ENCODE data around the gene EFCAB8. TPM values are rescaled to one million over a fixed set of nuclear protein-coding genes. Genes with fewer than 3 reads are reported as not detected.

The EFCAB8 gene
- total RNA-seq, 1 experiment from 2014 or later, result not detected

DNA sequence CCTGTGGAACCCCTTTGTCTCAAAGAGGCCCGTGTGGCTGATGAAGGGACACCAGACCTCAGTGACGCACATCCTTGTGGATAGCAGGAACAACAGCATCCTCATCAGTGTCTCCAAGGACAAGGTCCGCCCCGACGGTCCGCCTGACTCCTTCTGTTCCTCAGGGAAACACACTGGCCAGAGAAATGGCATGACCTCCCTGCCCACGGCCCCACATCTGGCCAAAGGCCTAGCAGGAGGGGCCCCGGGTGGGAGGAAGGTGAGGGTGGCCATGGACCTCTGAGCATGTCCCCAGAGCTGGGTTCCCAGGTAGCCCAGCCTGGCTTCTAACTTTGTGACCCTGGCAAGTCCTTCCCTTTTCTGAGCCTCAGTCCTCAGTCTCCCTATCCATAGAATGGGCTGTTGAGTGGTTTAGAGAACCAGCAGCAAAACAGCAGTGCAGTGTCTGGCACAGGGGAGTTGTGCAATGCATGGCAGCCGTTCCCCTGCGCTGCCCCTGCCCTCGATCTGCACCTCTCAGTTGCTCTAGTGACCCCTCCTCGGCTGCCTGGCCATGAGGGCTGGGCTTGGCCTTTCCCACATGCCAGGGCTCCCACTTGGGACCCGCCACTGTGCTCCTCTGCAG lies 48.3 kb downstream of the EFCAB8 start:
- H3K27me3 Mint-ChIP-seq (ENCODE audit: insufficient read depth, unreplicated experiment), result no peaks in the 10 kb centered on the region
- no peaks in the 10 kb centered on the region for H3K9me3 Mint-ChIP-seq (ENCODE audit: unreplicated experiment)
- CTCF ChIA-PET, result interaction anchor here (0.9 to 1.4 kb wide), 4 partner anchors 13 to 395 kb away, joined by 3 to 6 read pairs (median 3); no protein-coding TSS in a partner anchor
- intact Hi-C loops (cut with micrococcal nuclease), result no loop called here
- TF ChIP-seq, protein P1, sequence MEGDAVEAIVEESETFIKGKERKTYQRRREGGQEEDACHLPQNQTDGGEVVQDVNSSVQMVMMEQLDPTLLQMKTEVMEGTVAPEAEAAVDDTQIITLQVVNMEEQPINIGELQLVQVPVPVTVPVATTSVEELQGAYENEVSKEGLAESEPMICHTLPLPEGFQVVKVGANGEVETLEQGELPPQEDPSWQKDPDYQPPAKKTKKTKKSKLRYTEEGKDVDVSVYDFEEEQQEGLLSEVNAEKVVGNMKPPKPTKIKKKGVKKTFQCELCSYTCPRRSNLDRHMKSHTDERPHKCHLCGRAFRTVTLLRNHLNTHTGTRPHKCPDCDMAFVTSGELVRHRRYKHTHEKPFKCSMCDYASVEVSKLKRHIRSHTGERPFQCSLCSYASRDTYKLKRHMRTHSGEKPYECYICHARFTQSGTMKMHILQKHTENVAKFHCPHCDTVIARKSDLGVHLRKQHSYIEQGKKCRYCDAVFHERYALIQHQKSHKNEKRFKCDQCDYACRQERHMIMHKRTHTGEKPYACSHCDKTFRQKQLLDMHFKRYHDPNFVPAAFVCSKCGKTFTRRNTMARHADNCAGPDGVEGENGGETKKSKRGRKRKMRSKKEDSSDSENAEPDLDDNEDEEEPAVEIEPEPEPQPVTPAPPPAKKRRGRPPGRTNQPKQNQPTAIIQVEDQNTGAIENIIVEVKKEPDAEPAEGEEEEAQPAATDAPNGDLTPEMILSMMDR (IDR thresholded peaks at IDR 0.05; ENCODE audit: unreplicated experiment), result no peak
- H3K4me1 Mint-ChIP-seq (ENCODE audit: insufficient read depth, unreplicated experiment), result peaks cover 5% of the 10 kb centered on the region
- peaks cover 6% of the 10 kb centered on the region for H3K36me3 Mint-ChIP-seq (ENCODE audit: insufficient read depth, unreplicated experiment)
- no TSS peak for BruUV-seq (replicated peaks)
- no peak for DNase-seq (ENCODE audit: unreplicated experiment)
- POLR2A ChIA-PET, result no interaction called here
- H3K27ac Mint-ChIP-seq (ENCODE audit: low read depth, unreplicated experiment), result no peak overlapping the region
- H3K4me3 Mint-ChIP-seq (ENCODE audit: unreplicated experiment), result no peak overlapping the region

DNA sequence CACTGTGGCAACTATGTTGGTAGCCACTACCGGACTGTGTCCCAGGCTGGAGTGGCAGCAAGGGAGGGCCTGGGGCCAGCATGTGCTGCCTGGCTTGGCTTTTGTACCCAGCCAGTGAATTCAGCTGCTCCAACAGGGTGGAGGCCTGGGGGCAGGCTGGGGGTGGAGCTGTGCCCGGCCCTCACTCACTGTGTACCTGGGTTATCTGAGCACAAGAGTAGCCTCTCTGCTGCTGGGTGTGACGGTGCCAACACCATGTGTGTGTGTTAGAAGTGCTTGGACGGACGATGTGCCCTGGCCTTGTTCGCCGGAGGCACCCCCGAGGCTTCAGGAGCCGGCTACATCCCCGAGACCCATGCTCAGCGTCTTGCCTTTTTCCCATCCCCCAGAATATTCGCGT lies 49.2 kb downstream of the EFCAB8 start:
- intact Hi-C loops (cut with micrococcal nuclease), result no loop called here
- Mint-ChIP-seq H3K27me3 (ENCODE audit: insufficient read depth, unreplicated experiment) (no peaks in the 10 kb centered on the region), H3K4me3 (ENCODE audit: unreplicated experiment) (no peak overlapping the region), H3K4me1 (ENCODE audit: insufficient read depth, unreplicated experiment) (peaks cover 1% of the 10 kb centered on the region), H3K36me3 (ENCODE audit: insufficient read depth, unreplicated experiment) (peaks cover under 1% of the 10 kb centered on the region), H3K9me3 (ENCODE audit: unreplicated experiment) (no peaks in the 10 kb centered on the region), H3K27ac (ENCODE audit: low read depth, unreplicated experiment) (no peak overlapping the region)
- POLR2A ChIA-PET, result no interaction called here
- DNase-seq (ENCODE audit: unreplicated experiment), result no peak
- TF ChIP-seq, protein P1 (IDR thresholded peaks at IDR 0.05; ENCODE audit: unreplicated experiment), result no peak
- no TSS peak for BruUV-seq (replicated peaks)
- CTCF ChIA-PET, result interaction anchor here (0.9 to 1.2 kb wide), 2 partner anchors 14 to 394 kb away, joined by 3 read pairs; no protein-coding TSS in a partner anchor

DNA sequence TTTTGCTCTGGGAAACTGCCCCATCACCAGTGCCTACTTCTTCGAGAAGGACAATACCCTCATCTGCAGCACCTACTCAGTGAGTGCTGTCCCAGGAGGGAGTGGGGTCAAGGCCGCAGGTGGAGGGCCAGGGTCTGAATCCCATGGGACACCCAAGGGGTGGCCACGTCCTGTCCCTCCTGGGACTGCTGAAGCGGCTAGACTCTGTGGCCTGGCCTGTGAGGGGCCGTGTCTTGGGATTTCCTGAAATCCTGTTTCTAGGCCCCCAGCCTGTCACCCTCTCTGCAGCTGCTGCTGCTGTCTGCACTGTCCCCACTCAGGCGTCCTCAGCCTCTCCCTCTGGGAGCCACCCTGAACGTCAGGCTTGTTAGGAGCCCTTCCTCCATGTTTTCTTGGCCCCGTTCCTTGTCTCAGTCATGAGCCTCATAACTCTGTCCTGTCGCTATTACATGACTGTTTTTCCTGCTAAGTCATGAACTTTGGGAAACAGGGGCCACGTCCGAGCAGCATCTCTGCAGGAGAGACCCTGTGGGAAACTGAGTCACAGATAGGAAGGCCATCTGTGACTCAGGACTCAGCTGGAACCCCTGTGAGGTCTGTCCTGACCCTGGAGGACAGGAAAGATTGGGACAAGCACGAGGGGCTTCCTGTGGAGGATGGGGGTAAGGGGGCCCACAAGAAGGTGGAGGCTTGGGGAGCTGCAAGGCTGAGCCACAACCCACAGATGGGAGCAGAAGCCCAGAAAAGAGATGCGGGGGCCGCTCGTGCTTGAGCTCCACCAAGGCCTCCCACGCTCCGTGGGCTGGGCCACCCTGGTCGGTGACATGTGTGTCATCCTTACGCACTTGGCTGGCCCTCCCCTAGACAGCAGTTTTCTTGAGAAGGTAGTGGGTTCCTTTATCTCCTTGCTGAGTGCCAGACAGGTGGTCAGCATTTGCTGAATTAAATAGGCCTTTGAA lies 49.9 kb downstream of the EFCAB8 start:
- Mint-ChIP-seq H3K4me1 (ENCODE audit: insufficient read depth, unreplicated experiment) (no peaks in the 10 kb centered on the region), H3K4me3 (ENCODE audit: unreplicated experiment) (no peak overlapping the region), H3K27me3 (ENCODE audit: insufficient read depth, unreplicated experiment) (no peaks in the 10 kb centered on the region), H3K9me3 (ENCODE audit: unreplicated experiment) (no peaks in the 10 kb centered on the region), H3K27ac (ENCODE audit: low read depth, unreplicated experiment) (no peak overlapping the region), H3K36me3 (ENCODE audit: insufficient read depth, unreplicated experiment) (no peaks in the 10 kb centered on the region)
- POLR2A ChIA-PET, result no interaction called here
- TF ChIP-seq, protein P1 (IDR thresholded peaks at IDR 0.05; ENCODE audit: unreplicated experiment), result no peak
- CTCF ChIA-PET, result no interaction called here
- intact Hi-C loops (cut with micrococcal nuclease), result no loop called here
- DNase-seq (ENCODE audit: unreplicated experiment), result no peak
- BruUV-seq (replicated peaks), result no TSS peak

DNA sequence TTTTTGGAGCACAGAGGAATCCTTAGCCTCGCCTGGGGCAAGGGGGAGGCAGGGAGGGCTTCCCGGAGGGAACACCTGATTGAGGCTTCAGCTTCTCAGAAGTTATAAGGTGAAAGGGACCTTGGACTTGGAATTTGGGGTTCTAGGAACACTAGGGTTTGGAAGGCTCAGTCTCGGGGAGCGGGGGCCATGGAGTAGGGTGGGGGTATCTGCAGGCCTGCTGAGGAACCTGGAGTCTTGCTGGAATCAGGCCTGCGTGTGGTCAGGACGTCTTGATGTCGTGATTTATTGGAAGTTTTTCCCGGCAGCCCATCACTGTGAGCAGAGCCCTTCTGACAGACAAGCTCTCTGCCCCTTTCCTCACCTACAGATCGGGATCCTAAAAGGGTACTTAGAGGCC lies 50.7 kb downstream of the EFCAB8 start:
- DNase-seq (ENCODE audit: unreplicated experiment), result no peak
- H3K36me3 Mint-ChIP-seq (ENCODE audit: insufficient read depth, unreplicated experiment), result no peaks in the 10 kb centered on the region
- TF ChIP-seq, protein P1 (IDR thresholded peaks at IDR 0.05; ENCODE audit: unreplicated experiment), result no peak
- no peaks in the 10 kb centered on the region for H3K9me3 Mint-ChIP-seq (ENCODE audit: unreplicated experiment)
- no peak overlapping the region for H3K27ac Mint-ChIP-seq (ENCODE audit: low read depth, unreplicated experiment)
- intact Hi-C loops (cut with micrococcal nuclease), result no loop called here
- H3K4me1 Mint-ChIP-seq (ENCODE audit: insufficient read depth, unreplicated experiment), result no peaks in the 10 kb centered on the region
- H3K4me3 Mint-ChIP-seq (ENCODE audit: unreplicated experiment), result no peak overlapping the region
- ChIA-PET CTCF (interaction anchor here (0.7 kb wide), 1 partner anchor 117 kb away, joined by 4 read pairs; no protein-coding TSS in a partner anchor), POLR2A (no interaction called here)
- BruUV-seq (replicated peaks), result no TSS peak
- H3K27me3 Mint-ChIP-seq (ENCODE audit: insufficient read depth, unreplicated experiment), result no peaks in the 10 kb centered on the region
